Spleen (tissue), 7 donors: ENCODE measurements around the gene TLE4.

Experiments
- CTCF ChIP-seq, 11 experiments: fragments of 200-600 bp in 7 of 11; fragments of 450-650 bp in 4 of 11; sonication (generic) in 4 of 11; IDR thresholded peaks in 8 of 11; conservative IDR thresholded peaks in 3 of 11; 1 replicate in 7 of 11; 2 replicates in 4 of 11; pipeline versions ENCODE4 v1.4.0 to v1.8.0; 2016 to 2021; ENCODE audit warnings: antibody characterized with exemption in 11 of 11, inconsistent platforms in 4 of 11, mild to moderate bottlenecking in 1 of 11
- POLR2AphosphoS5 ChIP-seq, 3 donors: sonication (generic); formaldehyde crosslinking; IDR thresholded peaks; one replicate each; pipeline ENCODE4 v1.5.1; 2017; ENCODE audit warnings: antibody characterized with exemption in 3 of 3
- donor health status: DM: no; HTN: no; CAD: no; lungs with moderate emphysema.
- donor health status: DM: no; HTN: no; CAD: no.
- donor health status: DM: no; HTN: no; CAD: no.

DNA sequence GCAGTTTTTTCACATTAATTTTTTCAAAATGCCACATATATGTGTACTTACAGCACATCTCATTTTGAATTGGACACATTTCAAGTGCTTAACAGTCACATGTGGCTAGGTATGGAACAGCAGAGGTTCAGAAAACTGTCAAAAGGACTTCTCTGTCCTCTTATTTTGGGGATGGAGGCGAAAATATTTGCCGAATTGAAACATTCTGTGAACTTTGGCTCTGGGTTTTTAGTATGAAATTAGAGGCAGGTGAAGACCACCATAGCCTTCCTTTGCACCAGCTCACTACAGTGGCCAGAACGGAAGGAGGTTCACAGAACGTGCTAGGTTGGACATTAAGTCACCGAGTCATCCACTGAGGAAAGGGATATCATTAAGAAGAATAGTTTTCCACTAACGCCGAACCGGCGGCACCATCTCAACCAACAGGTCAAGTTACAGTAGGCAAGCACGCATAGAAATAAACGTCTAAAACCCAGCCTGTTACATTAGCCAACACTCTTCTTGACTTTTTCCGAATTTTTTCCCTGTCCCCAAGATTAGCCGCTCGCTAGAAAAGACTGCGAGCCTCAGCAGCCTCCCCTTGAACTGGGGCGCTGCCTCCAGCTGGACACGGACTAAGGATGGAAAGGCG, 1.8 kb upstream of the TLE4 start:
- TF ChIP-seq CTCF (IDR thresholded peaks at IDR 0.05 in 8 of 11, conservative IDR thresholded peaks at IDR 0.05 in 3 of 11) (no peak), POLR2AphosphoS5 (IDR thresholded peaks at IDR 0.05) (no peak)
